Posterior vena cava (tissue), 2 donors: Measurements from ENCODE around the gene PRXL2A. TPM values are rescaled to one million over a fixed set of nuclear protein-coding genes. Genes with fewer than 3 reads are reported as not detected.
"Not testable (repeated sequence)": the region's sequence is repeated elsewhere in the genome, so short reads cannot be mapped to it uniquely, and the experiment has no call there.

Experiments used
- DNase-seq: peaks from one replicate; pipeline ENCODE4 v3.0.0-alpha.2; 2020; ENCODE audit warnings: low spot score
- intact Hi-C, 2 donors: fragments of 100-400 bp; cut with DNase I; formaldehyde crosslinking; loops; one replicate each; pipeline versions ENCODE4 v1.14.1 to v1.14.2; 2022 to 2023
- long read RNA-seq, 2 donors: library from polyadenylated mRNA; unstranded; transcript quantifications; one replicate each; pipeline ENCODE4 v2.0.0, GENCODE V29; 2020 to 2021
- total RNA-seq, 2 donors: library from RNA; stranded (reverse); fragmentation: NEBNext Ultra II Directional; extraction: Animal tissue kit (Norgen Biotek cat#: 25700); gene quantifications; one replicate each; pipeline ENCODE4 v1.2.1, GENCODE V29; 2021
- donor health status: DM: yes; HTN: yes; CAD: no.
- donor health status: DM: yes; HTN: yes; CAD: no.

Gene PRXL2A, protein sequence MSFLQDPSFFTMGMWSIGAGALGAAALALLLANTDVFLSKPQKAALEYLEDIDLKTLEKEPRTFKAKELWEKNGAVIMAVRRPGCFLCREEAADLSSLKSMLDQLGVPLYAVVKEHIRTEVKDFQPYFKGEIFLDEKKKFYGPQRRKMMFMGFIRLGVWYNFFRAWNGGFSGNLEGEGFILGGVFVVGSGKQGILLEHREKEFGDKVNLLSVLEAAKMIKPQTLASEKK
- 10 to 100 TPM; 22.1 to 23.2 TPM for total RNA-seq
- long read RNA-seq, donor 1, full-length matches to known transcripts = 12 of 12 reads
- long read RNA-seq, donor 1, partial matches to known transcripts = 0 of 12 reads
- long read RNA-seq, donor 1, other reads (novel, unspliced or antisense) = 0 of 12 reads
- long read RNA-seq, donor 2, full-length matches to known transcripts = 89 of 97 reads
- long read RNA-seq, donor 2, partial matches to known transcripts = 2 of 97 reads
- long read RNA-seq, donor 2, other reads (novel, unspliced or antisense) = 6 of 97 reads

- intact Hi-C loops = no loop called here
- peak; percentile 90 for DNase-seq
These were observed at the start of gene PRXL2A for GRCh38 chr10:80408242-80409101. Gene PRXL2A (plus strand): TSS chr10:80408551. CDS start chr10:80420468, 11,917 bp downstream.

- DNase-seq, intact Hi-C loops: not testable (repeated sequence)
These were observed 49.4 kb upstream of the PRXL2A start for GRCh38 chr10:80358925-80359324.

GRCh38 chr10:80359644-80360043, 48.7 kb upstream of the PRXL2A start:
- no peak for DNase-seq
- intact Hi-C loops = no loop called here

DNA sequence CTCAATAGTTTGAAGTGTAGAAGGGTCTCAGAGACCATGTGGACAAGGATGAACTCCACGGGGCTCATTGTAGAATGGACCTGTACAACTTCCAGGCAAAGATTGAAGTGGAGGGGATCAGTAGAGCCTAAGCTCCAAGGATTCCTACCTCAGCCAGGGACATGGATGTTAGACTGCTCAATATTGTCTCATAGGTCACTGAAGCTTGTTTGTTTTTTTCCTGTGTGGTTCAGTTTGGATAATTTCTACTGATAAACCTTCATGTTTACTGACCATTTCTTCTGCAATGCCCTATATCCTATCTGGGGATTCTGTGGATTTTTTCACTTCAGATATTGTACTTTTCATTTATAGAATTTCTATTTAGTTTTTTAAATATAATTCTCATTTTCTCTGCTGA, 42.8 kb upstream of the PRXL2A start:
- DNase-seq = no peak
- intact Hi-C loops = no loop called here

DNA sequence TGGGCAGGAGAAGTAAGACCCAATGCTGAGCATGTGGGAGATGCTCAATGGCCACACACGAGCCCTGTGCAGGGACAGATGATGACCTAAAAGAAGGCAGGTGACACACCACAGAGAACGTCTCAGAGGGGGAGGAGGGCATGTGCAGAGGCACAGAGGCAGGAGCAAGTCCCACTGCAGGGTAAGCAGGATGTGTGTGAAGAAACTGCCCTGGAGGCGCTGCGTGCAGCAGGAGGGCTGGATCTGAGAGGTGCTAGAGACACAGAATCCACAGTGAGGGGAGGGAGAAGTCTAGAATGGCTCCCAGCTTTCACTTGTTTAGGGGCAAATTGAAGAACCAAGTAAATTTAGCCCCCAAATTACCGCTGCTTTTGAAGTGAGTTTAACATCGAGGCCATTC, 36.9 kb upstream of the PRXL2A start:
- intact Hi-C loops = no loop called here
- no peak for DNase-seq

DNA sequence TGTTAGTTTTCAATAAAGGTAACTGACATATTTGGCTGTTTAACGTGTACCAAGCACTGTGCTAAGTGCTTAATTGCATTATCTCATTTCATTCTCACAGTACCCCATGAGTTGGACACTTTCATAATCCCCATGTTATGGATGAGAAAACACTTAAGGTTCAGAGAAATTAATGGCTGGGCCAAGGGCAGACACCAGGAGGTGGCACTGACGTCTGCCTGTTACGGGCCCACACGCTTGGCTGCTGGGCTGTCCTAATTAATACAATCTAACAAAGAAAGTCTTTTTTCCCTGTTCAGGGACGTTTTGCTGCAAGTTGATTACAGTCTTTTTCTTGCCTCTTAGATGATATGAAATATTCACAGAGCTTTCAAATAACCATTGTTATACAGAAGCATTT, 35.7 kb upstream of the PRXL2A start:
- intact Hi-C loops = no loop called here
- no peak for DNase-seq

GRCh38 chr10:80373502-80373901, 34.8 kb upstream of the PRXL2A start:
- intact Hi-C loops = no loop called here
- DNase-seq = no peak

GRCh38 chr10:80379701-80380100, 28.6 kb upstream of the PRXL2A start:
- intact Hi-C loops = no loop called here

DNA sequence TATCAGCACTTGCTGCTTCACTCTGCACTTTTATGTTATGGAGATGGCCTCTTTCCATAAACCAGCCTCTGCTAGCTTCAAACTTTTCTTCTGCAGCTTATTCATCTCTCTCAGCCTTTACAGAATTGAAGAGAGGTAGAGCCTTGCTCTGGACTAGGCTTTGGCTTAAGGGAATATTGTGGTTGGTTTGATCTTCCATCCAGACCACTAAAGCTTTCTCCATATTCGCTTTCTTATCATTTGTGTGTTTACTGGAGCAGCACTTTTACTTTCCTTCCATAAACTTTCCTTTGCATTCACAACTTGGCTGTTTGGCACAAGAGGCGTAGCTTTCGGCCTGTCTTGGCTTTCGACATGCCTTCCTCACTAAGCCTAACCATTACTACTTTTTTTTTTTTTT, 28.2 kb upstream of the PRXL2A start:
- no peak for DNase-seq
- intact Hi-C loops = no loop called here

More at GRCh38 chr10:80379701-80380100, 28.6 kb upstream of the PRXL2A start:
- no peak for DNase-seq

- DNase-seq = no peak
- intact Hi-C loops = no loop called here
These were observed 25.4 kb upstream of the PRXL2A start for GRCh38 chr10:80382989-80383388.

DNA sequence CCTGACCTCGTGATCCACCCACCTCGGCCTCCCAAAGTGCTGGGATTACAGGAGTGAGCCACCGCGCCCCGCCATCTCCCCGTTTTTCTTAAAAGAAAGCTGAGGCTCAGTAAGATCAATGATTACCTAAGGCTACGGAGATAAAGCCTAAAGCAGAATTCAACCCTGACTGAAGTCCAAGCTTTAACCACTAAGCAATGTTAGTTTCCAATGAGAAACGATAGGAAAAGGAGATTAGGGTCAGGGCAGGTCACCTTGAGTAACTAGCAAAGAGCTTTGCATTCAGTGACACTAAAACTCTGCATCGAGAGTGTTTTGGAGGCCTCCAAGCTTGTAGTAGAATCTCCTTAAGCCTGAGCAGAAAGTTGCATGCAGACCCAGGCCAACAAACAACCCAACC, 17.6 kb upstream of the PRXL2A start:
- intact Hi-C loops = no loop called here
- no peak for DNase-seq

GRCh38 chr10:80392250-80392649, 16.1 kb upstream of the PRXL2A start:
- intact Hi-C loops = no loop called here

GRCh38 chr10:80394358-80394916, 13.9 kb upstream of the PRXL2A start:
- DNase-seq = no peak
- intact Hi-C loops = no loop called here

More at GRCh38 chr10:80392250-80392649, 16.1 kb upstream of the PRXL2A start:
- DNase-seq = no peak

- DNase-seq = no peak
- intact Hi-C loops = no loop called here
These were observed 11.3 kb upstream of the PRXL2A start for GRCh38 chr10:80397014-80397413.

DNA sequence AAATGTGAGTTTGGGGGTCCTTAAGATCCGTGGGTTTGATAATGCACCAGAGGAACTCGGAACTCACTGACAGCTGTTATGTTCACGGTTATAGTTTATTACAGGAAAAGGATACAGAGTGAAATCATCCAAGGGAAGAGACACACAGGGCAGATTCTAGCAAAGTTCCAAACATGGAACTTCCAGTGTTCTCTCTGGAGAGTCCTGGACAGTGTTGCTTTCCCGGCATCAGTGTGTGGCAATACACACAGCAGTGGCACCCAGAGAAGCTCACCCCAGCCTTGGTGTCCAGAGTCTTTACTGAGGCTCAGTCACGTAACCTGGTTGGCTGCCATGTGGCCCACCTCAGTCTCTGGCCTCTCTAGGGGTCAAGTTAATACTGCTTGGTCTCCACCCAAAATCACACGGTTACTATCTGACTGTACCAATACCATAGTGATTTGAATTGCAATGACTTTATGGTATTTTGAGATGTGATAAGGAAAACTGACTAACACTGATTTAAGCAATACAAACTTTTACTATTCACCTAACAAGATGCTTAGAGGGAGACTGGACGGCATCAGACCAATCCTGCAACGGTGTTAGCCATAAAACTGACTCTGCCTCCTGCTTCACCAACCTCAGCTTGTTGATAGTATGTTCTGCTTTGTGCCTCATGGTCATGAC, 8.1 kb upstream of the PRXL2A start:
- DNase-seq = no peak
- intact Hi-C loops = no loop called here

- no peak for DNase-seq
- intact Hi-C loops = no loop called here
These were observed 3.3 kb upstream of the PRXL2A start for GRCh38 chr10:80405035-80405434.

DNA sequence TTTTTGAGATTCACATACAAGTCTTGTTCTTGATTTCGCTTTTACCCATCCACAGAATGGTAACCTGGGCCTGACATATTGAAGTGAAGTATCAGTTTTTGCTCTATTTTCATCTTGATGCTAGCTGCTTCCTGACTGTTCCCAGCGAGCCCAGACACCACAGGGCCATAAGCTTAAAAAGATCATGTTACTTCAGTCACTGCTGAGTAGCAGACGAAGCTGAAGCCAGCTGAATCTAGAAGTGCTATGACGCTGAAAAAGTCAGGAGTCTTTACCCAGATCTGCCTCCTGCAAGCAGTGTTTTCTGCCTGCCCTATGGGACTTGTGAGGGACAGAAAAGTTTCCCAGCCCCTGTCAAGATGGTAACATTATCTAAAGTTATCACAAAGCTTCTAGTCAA, 2.7 kb upstream of the PRXL2A start:
- no peak for DNase-seq
- intact Hi-C loops = no loop called here

DNA sequence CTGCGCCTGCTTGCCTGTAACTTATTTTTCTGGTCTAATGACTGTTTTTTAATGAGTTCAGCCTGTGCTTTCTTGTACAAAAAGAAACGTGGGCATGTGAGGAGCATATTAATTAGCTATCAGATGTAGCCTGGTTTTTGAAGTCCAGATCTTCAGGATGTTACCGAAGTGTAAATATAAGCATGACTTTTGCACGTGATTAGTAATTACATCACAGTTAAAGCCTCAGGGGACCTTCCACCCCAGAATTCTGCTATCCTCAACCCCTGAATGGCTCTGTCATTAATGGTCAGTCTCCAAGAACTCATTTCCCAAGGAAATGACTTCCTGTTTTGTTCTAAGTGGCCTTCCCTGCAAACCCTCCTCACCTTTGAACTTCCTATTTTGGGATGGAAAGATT, 2.1 kb upstream of the PRXL2A start:
- intact Hi-C loops = no loop called here
- no peak for DNase-seq

GRCh38 chr10:80407812-80408241, 524 bp upstream of the PRXL2A start:
- intact Hi-C loops = no loop called here

More at GRCh38 chr10:80407812-80408241, 524 bp upstream of the PRXL2A start:
- DNase-seq = no peak
